ENCODE results near the gene BRD3OS.

DNA sequence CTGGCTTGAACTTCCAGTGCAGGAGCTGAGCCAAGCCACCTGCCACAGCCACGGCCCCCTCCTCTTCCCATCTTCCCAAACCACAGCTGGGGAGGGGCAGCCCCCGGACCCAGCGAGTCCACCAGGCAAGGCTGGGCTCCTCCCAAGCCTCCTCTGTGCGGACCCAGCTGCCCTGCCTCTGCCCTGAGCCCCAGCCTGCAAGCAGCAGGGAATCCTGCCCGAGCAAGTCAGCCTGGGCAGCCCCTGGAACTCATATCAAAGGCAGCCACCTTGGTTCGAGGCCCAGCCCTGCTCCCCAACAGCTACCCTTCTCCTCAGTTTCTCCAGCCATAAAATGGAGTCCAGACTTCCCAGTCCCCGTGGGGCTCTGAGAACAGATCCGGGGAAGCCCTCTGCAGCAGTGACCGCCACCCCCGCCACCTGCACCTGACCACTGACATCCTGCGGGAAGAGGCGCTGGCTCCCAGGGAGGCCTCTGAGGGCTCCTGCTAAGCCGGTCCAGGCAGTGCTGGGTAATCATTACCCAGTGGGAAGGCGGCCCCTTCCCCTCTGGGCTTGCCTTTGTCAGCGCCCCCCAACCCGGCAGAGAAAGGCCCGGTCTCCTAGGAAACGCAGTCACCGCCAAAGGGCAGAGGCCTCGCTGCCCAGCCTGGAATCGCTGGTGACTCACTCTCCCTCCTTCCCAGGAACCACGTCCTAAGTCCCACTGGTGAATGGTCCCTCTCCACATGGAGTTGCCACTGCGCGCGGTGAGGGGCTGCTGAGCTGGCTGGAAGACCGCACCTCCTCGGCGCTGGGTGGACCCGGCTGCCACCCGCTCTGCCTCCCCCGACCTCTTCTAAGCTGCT lies 34.7 kb upstream of the BRD3OS start:
- TF ChIP-seq CTCF (IDR thresholded peaks at IDR 0.05), result no peak
- no peak for TF ChIP-seq FOXM1 (IDR thresholded peaks at IDR 0.05; ENCODE audit: low read depth)
- no peak for TF ChIP-seq GABPA (IDR thresholded peaks at IDR 0.05; ENCODE audit: low read depth)
- no peak for TF ChIP-seq NRF1 (IDR thresholded peaks at IDR 0.05; ENCODE audit: low read depth, low read length)
